Measurements from ENCODE around the gene UGT1A6.
A peak's percentile ranks its signal among the peaks of the same experiment; 100 is the strongest.

Gene UGT1A6

DNA sequence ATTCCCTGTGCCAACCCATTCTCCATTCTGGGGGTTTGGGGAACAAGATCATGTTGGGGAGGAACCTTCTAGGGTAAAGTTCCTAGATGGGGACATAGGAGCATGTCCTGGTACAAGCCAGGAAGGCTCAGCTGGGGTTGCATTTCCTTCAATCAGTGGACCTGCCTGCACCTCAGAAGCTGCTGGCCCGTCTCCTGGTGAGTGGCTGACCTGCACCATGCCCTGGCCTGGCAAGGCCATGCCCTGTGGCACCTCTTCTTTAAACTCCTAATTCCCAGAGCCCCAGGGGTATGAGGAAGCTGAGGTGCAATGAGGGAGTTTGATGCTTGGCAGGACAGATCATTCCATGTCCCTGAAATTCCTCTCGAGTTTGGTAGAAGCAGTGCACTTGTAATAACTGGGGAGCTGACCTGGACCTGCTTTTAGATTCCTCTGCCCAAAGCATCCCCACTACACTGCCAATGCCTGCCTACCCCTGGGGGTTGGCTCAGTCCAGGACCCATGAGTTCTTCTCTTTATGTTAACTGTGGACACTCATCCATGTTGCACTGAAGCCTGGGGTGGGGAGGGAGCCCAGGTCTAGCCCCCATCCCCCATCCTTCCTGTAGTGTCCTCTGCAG lies 110.7 kb downstream of the UGT1A6 start:
- no peak for DNase-seq

DNA sequence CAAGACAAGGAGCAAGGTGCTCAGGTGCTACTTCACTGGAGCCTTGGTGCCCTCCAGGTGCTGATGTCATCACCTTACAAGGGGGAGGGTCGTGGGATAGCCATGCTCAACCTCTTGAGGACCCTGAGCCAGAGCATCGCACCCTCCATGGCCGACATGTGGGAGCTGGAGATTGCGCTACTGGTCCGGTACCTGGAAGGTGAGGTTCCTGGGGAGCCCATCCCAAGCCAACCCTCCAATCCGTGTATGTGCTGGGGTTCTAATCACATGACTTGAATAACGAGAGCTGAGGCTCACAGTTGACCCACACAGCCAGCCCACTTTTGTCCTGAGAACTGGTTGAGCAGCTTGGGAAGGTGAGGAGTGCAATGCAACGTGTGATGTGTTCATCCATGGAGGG lies 111.3 kb downstream of the UGT1A6 start:
- no peak for DNase-seq

DNA sequence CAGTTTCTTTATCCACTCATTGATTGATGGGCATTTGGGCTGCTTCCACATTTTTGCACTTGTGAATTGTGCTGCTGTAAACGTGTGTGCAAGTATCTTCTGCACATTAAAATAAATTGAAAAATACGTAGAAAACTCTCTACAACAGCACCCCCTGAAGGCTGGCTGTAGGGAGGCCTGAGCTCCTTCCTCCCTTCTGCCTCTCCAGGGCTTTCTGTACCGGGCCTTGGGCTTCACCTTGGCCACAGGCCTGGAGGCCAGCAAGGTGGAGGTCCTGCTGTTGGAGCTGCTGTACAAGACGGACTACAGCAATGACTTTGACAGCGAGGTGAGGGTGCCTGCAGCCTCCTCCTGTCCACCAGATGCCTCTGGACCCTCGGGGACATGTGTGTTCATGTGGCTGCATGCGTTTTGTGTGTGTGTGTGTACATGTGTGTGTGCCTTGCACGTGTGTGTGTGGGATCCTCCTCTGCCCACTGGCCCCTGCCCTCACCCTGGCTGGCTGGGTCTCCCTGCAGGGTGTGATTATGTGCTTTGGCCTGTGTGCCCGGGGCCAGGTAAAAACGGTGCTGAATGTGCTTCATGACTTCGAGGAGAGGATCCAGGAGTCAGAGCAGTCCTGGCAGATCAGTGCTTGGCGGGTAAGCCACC lies 114.7 kb downstream of the UGT1A6 start:
- DNase-seq, result no peak

DNA sequence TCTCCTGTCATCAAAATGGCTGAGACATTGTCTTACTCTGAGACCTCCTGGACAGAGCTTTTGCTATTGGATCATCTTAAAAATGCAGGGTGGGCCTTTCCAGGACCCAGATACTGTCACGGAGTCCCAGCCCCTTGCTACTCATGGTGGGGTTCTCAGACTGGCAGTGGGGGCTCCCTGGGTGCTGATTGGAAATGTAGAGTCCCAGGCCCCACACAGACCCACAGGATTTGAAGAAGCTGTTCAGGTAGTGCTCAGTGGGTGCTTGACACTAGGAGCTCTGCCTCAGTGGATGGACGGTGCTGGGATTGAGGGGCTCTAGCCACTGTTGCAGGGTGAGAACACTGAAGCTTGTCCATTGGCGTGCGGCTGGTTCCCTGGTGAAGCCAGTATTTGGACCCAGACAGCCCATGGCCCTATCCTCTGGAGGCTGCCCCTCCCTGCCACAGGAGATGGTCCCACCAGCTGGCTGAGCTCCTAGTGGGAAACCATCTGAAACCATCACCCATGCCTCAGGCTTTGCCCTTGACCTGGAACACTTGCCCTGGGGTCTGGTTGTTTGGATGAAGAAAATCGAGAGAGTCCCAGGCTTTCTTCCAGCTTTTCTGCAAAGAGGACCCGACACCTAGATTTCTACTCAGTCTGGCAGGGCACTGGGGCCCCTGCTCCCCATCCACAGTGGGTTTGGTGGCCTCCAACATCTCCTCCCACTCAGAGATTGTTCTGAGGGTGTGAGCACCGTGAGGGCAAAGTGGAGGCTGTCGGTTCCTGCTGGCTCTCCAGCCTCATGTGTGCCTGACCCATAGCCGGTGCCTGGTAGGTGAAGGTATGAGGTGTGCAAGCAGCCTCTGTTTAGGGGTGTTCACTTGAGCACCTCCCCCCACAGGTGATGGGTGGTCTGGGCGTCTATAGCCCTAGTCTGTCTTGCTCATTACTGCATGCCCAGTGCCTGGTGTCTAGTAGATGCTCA lies 115.6 kb downstream of the UGT1A6 start:
- DNase-seq, result no peak

DNA sequence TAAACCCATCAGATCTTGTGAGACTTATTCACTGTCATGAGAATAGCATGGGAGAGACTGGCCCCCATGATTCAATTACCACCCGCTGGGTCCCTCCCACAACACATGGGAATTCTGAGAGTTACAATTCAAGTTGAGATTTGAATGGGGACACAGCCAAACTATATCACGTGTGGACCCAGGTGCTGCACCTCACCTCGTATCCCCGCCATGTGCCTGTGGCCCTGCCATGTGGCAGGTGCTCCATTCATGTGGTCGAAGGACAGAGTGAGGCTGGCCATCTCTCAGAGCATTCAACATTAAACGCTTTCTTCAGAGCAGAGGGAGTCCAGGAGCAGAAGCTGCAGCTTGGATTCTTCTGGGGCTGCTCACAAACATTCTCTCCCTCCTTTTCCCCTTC lies 117.7 kb downstream of the UGT1A6 start:
- DNase-seq, result no peak

DNA sequence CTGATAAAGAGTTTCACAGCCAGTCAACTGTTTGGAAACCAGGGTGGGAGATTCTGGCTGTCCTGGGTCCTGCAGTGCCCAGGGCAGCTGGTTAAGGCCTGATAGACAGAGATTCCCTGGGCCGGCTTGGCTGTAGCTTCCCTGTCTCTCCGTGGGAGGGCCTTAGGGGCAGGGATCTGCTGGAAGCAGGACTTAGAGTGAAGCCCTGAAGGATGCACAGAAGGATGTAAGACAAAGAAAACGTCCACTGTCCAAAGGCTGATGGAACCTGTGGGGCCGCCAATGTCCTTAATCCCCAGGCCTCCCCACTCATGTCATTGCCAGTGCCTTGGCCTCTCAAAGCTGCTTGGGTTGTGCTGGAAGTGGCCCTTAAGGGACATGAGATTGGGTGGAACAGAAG lies 118.4 kb downstream of the UGT1A6 start:
- no peak for DNase-seq

DNA sequence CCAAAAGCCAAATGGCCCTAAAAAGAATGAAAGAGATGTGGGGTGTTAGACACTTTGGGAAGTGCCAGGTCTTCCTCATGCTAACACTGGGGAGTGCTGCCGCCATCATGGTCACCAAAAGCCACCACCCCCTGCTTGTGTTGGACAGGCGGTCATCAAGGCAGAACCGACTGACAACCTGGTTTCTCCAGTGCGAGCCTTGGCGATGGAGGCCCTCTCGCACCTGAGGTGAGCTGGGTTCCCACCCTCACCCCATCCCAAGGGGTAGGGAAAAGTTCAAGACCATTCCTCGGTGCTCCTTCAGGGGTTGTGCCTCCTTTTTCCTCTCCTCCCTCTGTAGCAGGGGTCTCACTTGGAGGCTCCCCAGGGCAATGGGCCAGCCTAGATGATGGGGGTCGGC lies 119.0 kb downstream of the UGT1A6 start:
- no peak for DNase-seq

DNA sequence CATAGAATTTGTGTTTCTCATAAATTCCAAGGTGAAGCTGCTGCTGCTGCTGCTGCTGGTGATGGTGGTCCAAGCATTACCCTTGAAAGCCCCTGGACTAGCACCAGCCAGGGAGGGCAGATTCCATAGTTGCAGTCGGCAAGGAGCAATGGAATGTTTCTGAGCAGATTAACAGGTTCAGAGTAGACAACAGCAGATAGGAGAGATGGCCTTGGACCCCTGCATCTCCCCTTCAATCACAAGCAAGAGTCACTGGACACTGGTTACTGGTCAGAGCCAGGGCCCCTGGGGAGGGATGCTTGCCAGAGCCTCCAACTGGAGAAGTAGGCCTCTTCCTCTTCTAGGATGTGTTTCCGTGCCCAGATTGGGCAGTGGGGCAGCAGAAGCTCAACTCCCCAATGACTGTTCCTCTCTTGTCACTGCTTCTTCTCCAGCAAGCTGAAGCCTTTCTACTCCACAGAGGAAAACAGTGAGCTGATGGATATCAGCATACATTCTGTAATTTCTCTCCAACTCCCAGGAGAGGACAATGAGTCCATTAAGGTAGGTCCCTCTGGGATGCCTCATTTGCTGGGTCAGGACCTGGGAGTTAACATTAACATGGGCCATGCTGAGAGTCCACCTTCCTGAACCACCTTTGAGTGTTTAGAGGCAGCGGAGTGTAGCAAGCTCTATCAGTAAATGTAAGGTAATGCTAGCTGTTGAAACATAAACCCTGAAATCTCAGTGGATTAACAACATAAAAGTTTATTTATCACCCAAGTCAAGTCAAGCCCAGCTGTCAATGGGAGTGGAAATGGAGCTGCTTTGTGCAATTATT lies 120.8 kb downstream of the UGT1A6 start:
- no peak for DNase-seq

DNA sequence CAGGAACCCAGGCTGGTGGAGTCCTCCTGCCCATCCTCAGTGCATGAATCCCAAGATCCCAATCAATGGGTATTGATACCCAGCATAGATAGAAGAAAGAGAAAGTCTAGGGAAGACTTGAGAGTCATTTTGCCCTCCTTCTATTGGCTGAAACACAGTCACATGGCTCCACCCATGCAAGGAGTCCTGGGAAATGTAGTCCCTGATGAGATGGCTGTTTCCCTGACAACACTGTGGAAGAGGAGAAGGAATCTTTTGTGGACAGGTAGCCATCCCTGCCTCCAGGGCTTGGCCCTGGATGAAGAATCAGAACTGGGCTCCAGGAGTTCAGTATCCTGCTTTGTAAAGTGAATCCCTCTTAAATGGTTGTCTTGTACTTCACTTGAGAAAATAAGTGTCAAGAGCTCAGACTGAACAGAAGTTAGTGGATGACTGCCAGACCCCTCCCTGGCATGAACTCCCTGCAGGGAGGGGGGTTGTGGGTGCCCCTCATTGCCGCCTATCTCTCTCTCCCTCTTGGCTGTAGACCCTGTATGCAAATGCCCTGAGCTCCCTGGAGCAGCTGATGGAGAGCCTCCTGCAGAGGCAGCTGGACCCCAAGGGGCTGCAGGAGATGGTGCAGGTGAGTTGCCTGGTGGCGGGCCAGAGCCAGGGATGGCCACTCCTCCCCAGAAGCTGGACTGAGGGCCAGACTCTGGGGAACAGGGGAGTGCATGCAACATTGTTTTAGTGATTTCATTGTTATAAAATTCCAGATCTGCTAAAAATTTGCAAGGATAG lies 121.6 kb downstream of the UGT1A6 start:
- DNase-seq, result no peak

DNA sequence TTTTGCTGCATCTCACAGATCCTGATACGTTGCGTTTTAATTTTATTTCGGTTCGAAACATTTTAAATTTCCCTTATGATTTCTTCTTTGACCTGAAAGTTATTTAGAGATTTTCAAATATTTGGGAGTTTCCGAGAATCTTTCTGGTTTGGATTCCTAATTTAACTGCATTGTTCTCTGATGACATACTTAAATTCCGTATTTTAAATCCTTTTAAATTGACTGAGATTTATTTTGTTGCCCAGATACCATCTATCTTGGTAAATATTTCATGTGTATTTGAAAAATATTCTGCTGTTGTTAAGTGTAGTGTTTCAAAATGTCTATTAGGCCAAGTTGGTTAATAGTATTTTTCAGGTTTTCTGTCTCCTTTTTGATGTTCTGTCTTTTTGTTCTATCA lies 123.2 kb downstream of the UGT1A6 start:
- no peak for DNase-seq

DNA sequence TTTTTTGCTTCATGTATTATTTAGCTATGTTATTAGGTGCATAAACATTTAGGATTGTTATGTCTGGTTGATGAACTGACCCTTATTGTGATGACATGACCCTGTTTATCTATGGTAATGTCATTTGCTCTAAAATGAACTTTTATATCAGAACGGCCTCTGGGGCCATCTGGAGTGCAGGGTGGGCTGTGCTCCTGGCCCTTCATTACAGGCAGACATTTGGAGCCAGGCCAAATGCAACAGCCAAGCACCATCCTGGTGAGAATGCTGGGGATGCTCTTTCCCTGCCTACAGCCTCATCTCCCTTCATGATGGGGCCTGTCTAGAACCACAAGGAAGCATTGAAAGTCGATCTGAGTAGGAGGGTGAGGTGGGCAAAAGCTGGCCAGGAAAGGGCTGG lies 123.6 kb downstream of the UGT1A6 start:
- DNase-seq, result peak; percentile 16

DNA sequence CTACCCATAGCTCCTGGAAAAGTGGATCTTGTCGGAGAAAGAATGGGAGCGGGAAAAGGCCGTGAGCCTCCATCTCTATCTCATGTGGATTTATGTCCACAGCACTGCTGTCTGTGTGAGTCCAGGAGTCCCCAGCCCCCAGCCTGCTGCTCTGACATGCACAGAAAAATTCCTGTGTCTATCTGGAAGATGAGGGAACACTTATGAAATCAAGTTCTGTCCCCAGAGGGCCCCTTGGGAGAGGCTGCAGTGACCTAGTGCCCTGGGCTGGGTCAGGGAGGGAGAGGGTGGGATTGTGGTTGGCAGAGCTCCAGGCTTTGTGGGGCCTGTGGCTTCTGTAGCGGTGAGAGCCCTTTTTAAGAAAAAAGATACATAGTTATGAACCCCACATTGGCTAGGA lies 124.1 kb downstream of the UGT1A6 start:
- no peak for DNase-seq

DNA sequence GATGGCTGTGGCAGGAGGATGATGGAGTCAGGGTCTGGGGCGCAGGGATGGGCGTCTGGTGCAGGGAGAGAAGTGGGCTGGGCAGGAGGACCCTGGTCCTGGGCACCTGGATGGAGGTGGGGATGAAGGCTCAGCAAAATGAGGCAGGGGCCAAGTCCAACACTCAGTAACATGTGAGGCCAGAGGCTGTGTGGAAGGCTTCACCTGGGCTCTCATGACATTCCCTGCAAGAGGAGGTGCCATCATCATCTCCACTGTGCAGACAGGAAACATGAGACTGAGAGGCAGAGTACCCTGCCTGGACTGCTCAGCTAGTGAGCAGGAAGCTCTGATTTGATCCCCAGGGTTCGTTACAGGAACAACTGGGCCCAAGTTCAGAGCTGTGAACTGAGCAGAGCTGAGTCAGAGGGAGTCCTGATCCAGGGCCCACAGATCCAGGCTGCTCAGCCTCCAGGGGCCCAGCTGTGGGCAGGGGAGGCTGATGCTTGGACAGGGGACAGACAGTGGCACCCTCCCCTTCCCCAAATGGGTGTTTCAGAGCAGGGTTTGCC lies 124.7 kb downstream of the UGT1A6 start:
- no peak for DNase-seq

DNA sequence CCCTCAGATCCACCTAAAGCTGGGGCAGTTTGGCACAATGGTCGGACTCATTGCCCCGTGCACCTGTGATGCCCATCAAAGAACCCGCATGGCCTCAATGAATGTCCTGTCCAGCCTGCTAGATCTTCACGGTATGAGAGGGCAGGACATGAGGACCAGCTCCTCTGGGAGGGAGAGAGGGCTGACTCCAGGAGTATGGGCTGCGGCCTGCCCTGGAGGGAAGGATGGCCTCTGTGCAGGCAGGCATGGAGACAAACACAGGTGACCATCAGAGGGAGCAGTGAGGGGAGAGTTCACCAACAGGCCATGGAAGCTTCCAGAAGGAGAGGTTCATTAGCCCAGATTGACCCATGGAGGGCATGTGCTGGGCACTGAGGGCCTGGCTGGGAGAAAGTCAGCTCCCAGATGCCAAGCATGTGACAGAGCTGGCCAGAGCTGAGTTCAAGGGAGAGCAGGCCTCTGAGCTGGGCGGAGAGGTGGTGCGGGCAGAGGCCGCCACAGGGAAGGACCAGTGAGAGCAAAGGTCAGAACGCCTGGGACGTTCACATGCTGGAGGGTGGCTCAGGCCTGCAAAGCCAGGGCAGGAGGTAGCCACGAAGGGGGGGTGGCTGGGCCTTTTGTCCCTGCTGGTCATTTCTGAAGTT lies 125.4 kb downstream of the UGT1A6 start:
- no peak for DNase-seq

DNA sequence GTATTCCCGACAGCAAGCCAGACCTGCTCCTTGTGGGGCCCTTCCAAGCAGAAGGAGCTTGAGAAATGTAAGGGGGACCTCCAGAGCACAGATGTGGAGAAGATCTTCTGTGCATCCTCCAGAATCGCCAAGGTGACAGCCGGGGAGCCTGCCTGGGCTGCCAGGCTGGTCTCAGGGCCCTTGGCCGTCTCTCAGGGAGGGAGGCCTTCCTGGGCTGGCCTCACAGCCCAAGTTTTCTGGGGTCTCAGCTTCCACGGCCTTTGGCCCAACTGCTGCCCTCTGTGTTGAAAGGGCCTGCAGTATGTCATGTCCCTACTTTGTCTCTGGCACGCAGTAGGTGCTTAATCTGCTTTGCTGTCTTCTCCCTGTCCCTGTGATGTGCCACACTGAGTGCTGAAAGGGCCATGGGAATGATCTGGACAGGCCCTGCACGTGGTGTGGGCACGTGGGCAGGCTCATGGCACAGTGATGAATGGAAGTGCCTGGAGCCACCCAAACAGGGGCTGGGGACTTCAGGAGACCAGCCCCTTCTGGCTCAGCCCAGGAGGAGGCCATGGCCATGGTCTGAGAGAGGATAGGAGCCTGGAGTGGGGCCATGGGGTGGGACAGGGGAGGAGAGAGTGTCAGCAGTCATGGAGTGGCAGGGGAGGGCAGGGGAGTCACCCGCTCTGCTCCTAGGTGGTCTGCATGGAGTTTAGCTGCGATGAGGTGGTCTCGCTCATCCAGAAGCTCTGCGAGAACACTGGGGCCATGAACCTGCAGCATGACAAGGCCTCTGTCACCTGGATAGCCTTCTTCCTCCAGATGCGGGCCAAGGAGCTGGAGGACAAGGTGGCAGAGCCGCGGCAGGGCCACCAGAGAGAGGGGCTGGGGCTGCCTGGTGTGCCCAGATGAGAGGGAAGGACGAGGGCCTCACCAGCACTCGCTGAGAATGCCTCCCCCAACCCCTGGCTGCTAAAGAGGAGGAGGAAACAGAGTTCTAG lies 126.2 kb downstream of the UGT1A6 start:
- DNase-seq, result no peak

DNA sequence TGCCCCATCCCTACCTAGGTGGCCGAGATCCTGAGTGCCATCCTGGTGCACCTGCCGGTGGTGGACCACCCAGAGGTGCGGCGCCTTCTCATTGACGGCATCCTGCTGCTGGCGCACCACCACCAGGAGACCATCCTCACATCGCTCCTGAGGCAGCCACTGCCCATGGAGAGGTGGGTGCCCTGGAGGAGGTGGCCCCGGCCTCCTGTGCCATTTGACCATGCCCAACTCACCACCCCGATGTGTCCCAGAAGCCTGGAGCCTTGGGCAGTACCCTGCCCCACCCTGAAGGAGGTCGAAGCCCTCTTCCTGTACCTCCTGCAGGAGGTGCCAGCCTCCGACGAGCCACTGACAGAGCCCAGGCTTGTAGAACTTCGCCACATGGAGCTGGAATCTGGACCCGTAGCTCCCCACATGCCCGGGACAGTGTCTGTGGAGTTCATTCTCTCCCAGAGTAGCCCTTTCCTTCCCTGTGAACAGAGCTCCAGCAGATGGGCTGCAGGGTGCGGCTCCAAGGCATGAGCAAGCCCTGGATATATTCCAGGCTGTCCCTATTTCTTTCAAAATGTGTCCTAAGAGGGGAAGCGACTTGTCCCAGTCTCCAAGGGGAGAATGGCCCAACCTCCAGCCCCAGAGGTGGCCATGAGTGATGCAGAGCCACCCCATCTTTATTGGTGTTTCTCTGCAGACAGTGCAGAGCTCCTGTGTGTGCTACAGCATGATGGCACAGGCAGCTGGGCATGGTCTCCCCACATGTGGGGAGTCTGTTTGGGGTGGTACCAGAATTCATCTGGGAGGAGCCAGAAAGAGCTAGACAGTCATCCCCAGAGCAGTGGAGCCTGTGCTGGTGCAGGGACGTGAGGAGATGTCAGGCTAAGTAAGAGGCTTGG lies 127.4 kb downstream of the UGT1A6 start:
- no peak for DNase-seq

DNA sequence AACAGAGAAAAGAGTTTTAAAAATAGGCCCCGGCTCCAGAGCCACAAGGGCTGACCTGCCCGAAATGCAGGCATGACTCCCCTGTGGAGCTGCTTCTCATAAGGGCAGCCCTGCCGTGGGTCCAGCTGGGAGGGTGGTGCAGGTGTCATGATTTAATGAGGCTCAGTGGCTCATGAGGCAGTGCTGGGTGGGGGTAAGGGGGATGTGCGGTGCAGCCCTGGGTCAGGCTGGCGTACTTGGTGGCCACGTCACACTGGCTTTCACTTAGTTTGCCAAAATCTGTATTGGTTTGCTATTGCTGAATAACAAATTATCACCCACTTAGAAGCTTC lies 128.1 kb downstream of the UGT1A6 start:
- DNase-seq, result no peak

DNA sequence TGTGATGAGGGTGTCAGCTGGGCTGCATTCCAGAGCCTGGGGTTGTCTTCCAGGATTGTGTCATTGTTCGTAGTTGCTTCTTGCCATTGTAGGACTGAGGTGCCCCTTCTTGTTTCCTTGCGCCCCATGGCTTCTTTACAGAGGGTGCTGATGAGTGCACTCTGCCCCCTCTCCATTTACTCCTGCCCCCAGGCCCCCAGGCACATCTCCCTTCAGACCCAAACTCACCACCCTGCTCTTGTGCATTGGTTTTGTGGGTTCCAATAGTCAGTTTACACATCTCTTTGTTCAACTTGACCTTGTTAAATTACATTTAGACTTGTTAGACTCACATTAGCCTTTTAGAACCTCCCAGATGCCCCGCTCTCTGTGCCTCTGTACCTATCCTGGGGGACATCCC lies 128.5 kb downstream of the UGT1A6 start:
- no peak for DNase-seq

DNA sequence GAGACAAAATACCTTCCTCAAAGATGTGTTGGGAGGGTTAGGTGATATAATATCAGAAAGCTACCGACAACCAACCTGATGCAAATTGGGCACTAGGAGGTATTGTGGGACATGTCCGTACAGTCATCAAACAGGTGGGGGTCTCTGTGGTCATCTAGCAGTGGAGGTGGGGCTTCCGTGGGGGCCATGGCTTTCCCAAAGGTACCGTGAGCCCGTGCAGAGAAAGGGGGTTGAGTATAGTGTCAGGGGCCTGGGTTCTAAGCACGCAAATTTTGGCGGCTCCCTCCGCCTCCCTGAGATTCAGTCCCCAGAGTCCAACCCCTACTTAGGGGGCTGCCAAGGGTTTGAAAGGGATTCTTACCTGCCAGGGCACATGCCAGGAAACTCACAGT lies 129.0 kb downstream of the UGT1A6 start:
- no peak for DNase-seq
